GM23248 (cell line): ENCODE measurements around the gene PPP1R9B. TPM values are rescaled to one million over a fixed set of nuclear protein-coding genes. Genes with fewer than 3 reads are reported as not detected.
A peak's percentile ranks its signal among the peaks of the same experiment; 100 is the strongest.

Source experiments
- DNase-seq: peaks from one replicate; pipeline ENCODE4 v3.0.0-alpha.2; 2015
- H2AFZ ChIP-seq: fragments of 200-600 bp; sonication (generic); 2 replicates; pipeline ENCODE4 v1.6.1; 2016; ENCODE audit warnings: antibody characterized with exemption
- H3F3A ChIP-seq: fragments of 200-600 bp; sonication (generic); 2 replicates; pipeline ENCODE4 v1.6.1; 2016; ENCODE audit warnings: mild to moderate bottlenecking, antibody characterized with exemption, mixed run types; ENCODE audit not compliant: insufficient read depth
- H3K27ac ChIP-seq: fragments of 200-600 bp; sonication (generic); 2 replicates; pipeline ENCODE4 v1.5.1; 2016; ENCODE audit warnings: mild to moderate bottlenecking
- H3K27me3 ChIP-seq: fragments of 200-600 bp; sonication (generic); replicated peaks from 2 replicates; pipeline ENCODE4 v1.6.1; 2016; ENCODE audit warnings: mild to moderate bottlenecking; ENCODE audit not compliant: insufficient read depth
- H3K36me3 ChIP-seq: fragments of 200-600 bp; sonication (generic); 2 replicates; pipeline ENCODE4 v1.6.1; 2016; ENCODE audit warnings: low read depth, mild to moderate bottlenecking
- H3K4me1 ChIP-seq: fragments of 200-600 bp; sonication (generic); 2 replicates; pipeline ENCODE4 v1.6.1; 2016; ENCODE audit warnings: mild to moderate bottlenecking; ENCODE audit not compliant: insufficient read depth
- H3K4me2 ChIP-seq: fragments of 200-600 bp; sonication (generic); one replicate; pipeline ENCODE4 v1.6.1; 2016; ENCODE audit warnings: mild to moderate bottlenecking; ENCODE audit not compliant: unreplicated experiment
- H3K4me3 ChIP-seq: fragments of 200-600 bp; sonication (generic); 2 replicates; pipeline ENCODE4 v1.5.1; 2016; ENCODE audit warnings: mild to moderate bottlenecking
- H3K79me2 ChIP-seq: fragments of 200-600 bp; sonication (generic); 2 replicates; pipeline ENCODE4 v1.6.1; 2016; ENCODE audit warnings: mild to moderate bottlenecking; ENCODE audit not compliant: insufficient read depth
- H3K9ac ChIP-seq: fragments of 200-600 bp; sonication (generic); 2 replicates; pipeline ENCODE4 v1.6.1; 2016; ENCODE audit warnings: mild to moderate bottlenecking
- H3K9me2 ChIP-seq: fragments of 200-600 bp; sonication (generic); 2 replicates; pipeline ENCODE4 v1.6.1; 2016; ENCODE audit warnings: mixed run types, mild to moderate bottlenecking, moderate library complexity; ENCODE audit not compliant: insufficient read depth
- H3K9me3 ChIP-seq: fragments of 200-600 bp; sonication (generic); one replicate; pipeline ENCODE4 v1.6.1; 2017; ENCODE audit warnings: low read depth
- H4K20me1 ChIP-seq: fragments of 200-600 bp; sonication (generic); 2 replicates; pipeline ENCODE4 v1.6.0; 2016; ENCODE audit not compliant: insufficient read depth
- EZH2 ChIP-seq: fragments of 200-600 bp; sonication (generic); IDR thresholded peaks from 2 replicates; pipeline ENCODE4 v1.6.1; 2018; ENCODE audit warnings: antibody characterized with exemption, mild to moderate bottlenecking; ENCODE audit not compliant: insufficient read depth, poor library complexity, severe bottlenecking
- EZH2phosphoT487 ChIP-seq: fragments of 200-600 bp; sonication (generic); IDR thresholded peaks from 2 replicates; pipeline ENCODE4 v1.6.1; 2018; ENCODE audit warnings: antibody characterized with exemption, moderate library complexity, mild to moderate bottlenecking, low read depth; ENCODE audit not compliant: insufficient read depth
- WGBS, 2 experiments: methylation state at CpG; one replicate each; pipeline ENCODE4 v1.1.6; 2015 to 2017; ENCODE audit warnings: low lambda C conversion rate in 2 of 2, low coverage in 1 of 2; ENCODE audit errors: missing lambda C conversion rate in 2 of 2; 5-methylcytosine and 5-hydroxymethylcytosine counted together
- in situ Hi-C: fragments of 300-500 bp; cut with MboI; formaldehyde crosslinking; loops from 2 replicates; pipeline ENCODE4 v1.15.0; 2020
- polyA plus RNA-seq: library from polyadenylated mRNA; unstranded; fragments of >200 nt; fragmentation: Nextera tagmentation; extraction: Ambion mirVana; gene quantifications from 2 replicates; pipeline ENCODE4 v1.2.1, GENCODE V29; 2016
- total RNA-seq: library from RNA; depleted of rRNA; stranded (reverse); fragments of >200 nt; shearing (Covaris generic); gene quantifications from 2 replicates; pipeline ENCODE4 v1.2.3, GENCODE V29; 2014

PPP1R9B gene
- total and polyA plus RNA-seq, 2 experiments from 2014 or later = 2.3 to 69.4 TPM

DNA sequence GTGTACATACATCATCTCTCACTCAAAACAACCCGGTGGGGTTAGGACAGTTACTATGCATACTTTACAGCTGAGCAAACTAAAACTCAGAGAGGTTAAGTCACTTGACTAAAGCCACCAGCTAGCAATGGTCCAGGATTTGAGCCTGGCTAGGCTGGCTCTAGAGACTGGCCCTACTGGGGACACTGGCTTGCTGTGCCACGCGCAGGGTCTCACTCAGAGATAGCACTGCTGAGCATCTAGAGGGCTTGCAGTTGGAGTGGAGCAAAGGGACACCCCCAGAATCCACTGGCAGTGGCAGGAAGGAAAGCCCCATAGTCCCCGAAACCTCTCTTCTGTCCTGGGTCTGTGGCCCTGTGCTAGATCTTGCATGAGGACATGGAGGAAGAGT is 31.7 kb downstream of the PPP1R9B start:
- Histone ChIP-seq H3K4me1 (no peaks in the 10 kb centered on the region), H3F3A (no peaks in the 10 kb centered on the region; the same call in 1 of the 2 replicates), H4K20me1 (no peaks in the 10 kb centered on the region), H3K9me3 (no peaks in the 10 kb centered on the region), H3K9me2 (no peaks in the 10 kb centered on the region), H3K79me2 (no peaks in the 10 kb centered on the region), H2AFZ (no peak overlapping the region), H3K36me3 (no peaks in the 10 kb centered on the region), H3K27ac (no peak overlapping the region), H3K27me3 (no peaks in the 10 kb centered on the region), H3K4me2 (no peak overlapping the region), H3K4me3 (no peak overlapping the region), H3K9ac (no peak overlapping the region)
- 94 to 97% methylated on average over 4 of the region's 4 CpGs for WGBS, 2 experiments
- DNase-seq = no peak
- TF ChIP-seq EZH2 (no peak), EZH2phosphoT487 (no peak)
- in situ Hi-C loops = no loop called here

DNA sequence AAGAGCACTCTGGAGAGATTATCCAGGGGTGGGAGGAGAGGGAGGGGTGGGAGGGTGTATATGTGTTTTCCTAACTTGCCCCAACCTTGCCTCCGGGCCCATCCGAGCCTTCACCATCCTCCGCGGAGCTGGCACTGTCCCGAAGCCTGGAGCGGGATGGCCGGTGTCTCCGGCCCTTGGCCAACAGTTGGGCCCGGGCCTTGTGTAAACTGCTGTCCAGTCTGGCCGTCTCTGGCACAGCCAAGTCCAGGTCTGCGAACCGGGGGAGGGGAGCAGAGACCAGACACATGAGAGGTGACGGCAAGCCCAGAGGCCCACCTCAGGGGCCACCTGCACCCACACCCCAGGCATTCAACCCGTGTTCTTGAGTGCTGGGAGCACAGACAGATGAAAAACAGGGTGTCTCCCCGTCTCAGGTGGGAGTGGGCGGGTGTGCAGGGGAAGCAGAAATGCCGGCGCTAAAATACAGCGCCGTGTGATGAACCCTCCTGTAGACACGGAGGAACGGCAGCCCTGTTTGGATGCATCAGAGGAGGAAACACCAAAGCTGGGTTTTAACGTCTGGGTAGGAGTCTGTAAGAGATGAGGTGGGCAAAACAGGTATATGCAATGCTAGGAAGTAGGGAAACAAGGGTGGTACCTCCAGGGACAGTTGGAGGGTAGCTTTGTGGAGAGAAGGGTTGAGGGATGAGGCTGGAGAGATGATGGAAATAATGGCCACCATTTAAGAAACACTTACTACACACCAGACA is 32.2 kb downstream of the PPP1R9B start:
- Histone ChIP-seq H3K36me3 (no peaks in the 10 kb centered on the region), H3K9ac (no peak overlapping the region), H3K9me3 (no peaks in the 10 kb centered on the region), H3K27ac (no peak overlapping the region), H3K4me3 (no peak overlapping the region), H3K4me1 (no peaks in the 10 kb centered on the region), H2AFZ (no peak overlapping the region), H4K20me1 (no peaks in the 10 kb centered on the region), H3K9me2 (no peaks in the 10 kb centered on the region), H3K4me2 (no peak overlapping the region), H3F3A (no peaks in the 10 kb centered on the region; the same call in 1 of the 2 replicates), H3K79me2 (no peaks in the 10 kb centered on the region), H3K27me3 (no peaks in the 10 kb centered on the region)
- in situ Hi-C loops = no loop called here
- TF ChIP-seq EZH2phosphoT487 = no peak
- TF ChIP-seq EZH2 = no peak
- 87 to 92% methylated on average over 13 to 22 of the region's 23 CpGs for WGBS, 2 experiments
- no peak for DNase-seq

DNA sequence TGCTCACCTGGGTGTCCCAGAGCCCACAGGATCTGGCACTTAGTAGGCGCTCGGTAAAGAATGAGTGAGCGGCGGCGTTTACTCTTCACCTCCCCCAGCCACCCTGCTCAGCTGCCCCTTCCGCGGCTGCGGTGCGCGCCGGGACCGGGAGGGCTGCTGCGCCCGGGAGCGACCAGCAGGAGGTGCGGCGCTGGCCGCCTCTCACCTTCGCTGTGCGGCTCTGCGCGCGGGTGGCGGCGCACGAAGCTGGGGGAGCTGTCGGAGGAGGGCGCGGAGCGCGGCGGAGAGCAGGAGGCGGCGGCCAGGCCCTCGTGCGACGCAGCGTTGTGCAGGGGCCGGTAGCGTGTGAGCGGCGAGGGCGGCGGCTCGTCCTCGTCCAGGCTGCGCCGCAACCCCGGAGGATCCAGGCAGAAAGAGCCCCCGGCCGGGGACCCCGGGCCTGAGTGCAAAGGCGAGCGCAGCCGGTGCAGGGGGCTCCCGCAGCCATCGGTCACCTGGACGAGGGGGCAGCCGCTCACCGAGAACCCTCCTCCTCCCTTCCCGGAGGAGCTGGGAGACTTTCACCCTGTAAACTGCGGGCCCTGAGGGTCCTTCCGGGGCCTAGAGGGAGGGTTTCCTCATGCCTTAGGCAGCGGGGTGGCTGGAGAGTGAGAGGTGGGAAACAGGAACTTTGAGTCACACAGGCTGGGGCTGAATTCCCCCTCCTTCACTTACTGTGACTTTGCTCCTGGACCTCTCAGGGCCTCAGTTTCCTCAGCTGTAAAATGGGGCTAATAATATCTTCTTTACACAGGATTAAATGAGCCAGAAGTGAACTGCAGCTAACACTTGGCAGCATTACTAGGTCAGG is 33.0 kb downstream of the PPP1R9B start:
- H3K27ac ChIP-seq = no peak overlapping the region
- peak overlapping the region; percentile 50 for H3K4me2 ChIP-seq
- H3K9me3 ChIP-seq = no peaks in the 10 kb centered on the region
- H4K20me1 ChIP-seq = no peaks in the 10 kb centered on the region
- no peaks in the 10 kb centered on the region for H3K27me3 ChIP-seq
- peak overlapping the region; percentile 16; the same call in 1 of the 2 replicates for H3K4me3 ChIP-seq
- no peaks in the 10 kb centered on the region for H3K9me2 ChIP-seq
- H3K9ac ChIP-seq = no peak overlapping the region
- H3K36me3 ChIP-seq = no peaks in the 10 kb centered on the region
- no peak for TF ChIP-seq EZH2
- TF ChIP-seq EZH2phosphoT487 = no peak
- peak; percentile 84 for DNase-seq
- H3K79me2 ChIP-seq = no peaks in the 10 kb centered on the region
- H3F3A ChIP-seq = no peaks in the 10 kb centered on the region; the same call in 1 of the 2 replicates
- H3K4me1 ChIP-seq = no peaks in the 10 kb centered on the region
- H2AFZ ChIP-seq = peak overlapping the region; percentile 29; the same call in 1 of the 2 replicates
- 15 to 18% methylated on average over 50 to 54 of the region's 64 CpGs for WGBS, 2 experiments
- in situ Hi-C loops = no loop called here

DNA sequence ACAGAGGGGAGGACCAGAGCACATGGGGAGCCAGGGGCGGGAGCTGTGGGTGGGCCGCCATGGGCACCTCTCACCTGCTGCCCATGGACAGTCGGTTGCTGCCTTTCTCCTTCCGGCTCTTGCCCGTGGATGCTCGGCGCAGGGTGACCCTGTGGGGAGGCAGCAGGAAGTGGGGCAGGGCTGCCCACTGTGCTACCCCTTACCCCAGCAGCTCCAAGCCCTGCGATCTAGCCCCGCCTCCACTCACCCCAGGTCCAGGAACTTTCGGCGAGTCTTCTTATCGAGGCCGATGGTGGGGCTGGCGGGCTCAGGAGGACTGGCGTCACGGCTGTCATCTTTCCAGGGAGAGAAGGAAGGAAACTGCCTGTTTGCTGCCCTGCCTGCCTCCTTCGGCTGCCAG is 34.7 kb downstream of the PPP1R9B start:
- H2AFZ ChIP-seq = no peak overlapping the region
- 75 to 81% methylated on average over 16 to 17 of the region's 17 CpGs for WGBS, 2 experiments

More for the DNA sequence above, 34.7 kb downstream of the PPP1R9B start:
- Histone ChIP-seq H3K9me2 (no peaks in the 10 kb centered on the region), H3K79me2 (no peaks in the 10 kb centered on the region), H3K4me1 (no peaks in the 10 kb centered on the region), H3K9me3 (no peaks in the 10 kb centered on the region), H3K27ac (no peak overlapping the region), H3K4me3 (no peak overlapping the region), H3K9ac (no peak overlapping the region), H3F3A (no peaks in the 10 kb centered on the region; the same call in 1 of the 2 replicates), H3K36me3 (no peaks in the 10 kb centered on the region), H3K4me2 (no peak overlapping the region), H3K27me3 (no peaks in the 10 kb centered on the region), H4K20me1 (no peaks in the 10 kb centered on the region)
- in situ Hi-C loops = no loop called here
- TF ChIP-seq EZH2phosphoT487 = no peak
- no peak for TF ChIP-seq EZH2
- DNase-seq = no peak
